NCI-H1048 (cell line): Measurements from ENCODE around the gene RAB10.
"Not testable (repeated sequence)": the region's sequence is repeated elsewhere in the genome, so short reads cannot be mapped to it uniquely, and the experiment has no call there.

Experiments used
- DNase-seq: peaks from one replicate; lab custom pipeline; 2025; lab: John Stamatoyannopoulos, UW

RAB10 gene

GRCh38 chr2:26016012-26016705 is 17.7 kb upstream of the RAB10 start:
- no peak for DNase-seq

- not testable (repeated sequence) for DNase-seq
Measured at GRCh38 chr2:26016706-26017045, 17.2 kb upstream of the RAB10 start.

GRCh38 chr2:26017464-26018183 is 16.3 kb upstream of the RAB10 start:
- no peak for DNase-seq

DNA sequence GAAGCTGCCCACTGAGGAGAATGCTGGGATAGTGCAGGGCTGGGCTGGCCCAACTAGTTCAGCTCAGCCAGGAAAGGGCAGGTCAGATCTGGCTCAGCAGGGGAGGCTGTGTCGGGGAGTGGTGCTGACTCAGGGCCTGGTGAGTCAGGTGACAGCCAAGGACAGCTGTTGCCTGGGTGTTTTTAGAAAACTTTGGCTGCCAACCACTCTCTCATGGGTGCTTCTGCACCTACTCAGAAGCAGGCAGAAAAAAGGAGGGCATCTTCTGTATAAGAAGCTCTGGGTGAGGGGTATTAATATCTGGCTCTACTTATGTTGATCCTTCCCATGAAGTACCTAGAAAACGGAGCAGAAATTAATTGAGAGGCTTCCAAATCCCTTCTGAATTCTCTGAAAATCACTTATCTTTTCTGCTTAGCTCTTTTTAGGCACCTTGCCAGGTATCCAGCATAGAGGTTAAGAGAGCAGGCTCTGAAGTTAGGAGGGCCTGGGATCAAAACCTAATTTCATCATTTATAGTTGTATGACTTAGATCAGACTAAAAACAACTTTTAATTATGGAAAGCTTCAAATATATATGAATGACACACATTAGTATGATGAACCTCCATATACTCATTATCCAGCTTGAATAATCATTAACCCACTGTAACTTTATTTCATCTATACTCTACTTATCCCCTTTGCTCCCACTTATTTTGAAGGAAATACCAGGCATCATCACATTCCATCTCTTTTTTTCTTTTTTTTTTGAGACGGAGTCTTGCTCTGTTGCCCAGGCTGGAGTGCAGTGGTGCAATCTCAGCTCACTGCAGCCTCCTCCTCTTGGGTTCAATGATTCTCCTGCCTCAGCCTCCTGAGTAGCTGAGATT is 15.5 kb upstream of the RAB10 start:
- DNase-seq: no peak

GRCh38 chr2:26020231-26020640 is 13.6 kb upstream of the RAB10 start:
- DNase-seq: no peak

GRCh38 chr2:26024260-26024659 is 9.6 kb upstream of the RAB10 start:
- no peak for DNase-seq

DNA sequence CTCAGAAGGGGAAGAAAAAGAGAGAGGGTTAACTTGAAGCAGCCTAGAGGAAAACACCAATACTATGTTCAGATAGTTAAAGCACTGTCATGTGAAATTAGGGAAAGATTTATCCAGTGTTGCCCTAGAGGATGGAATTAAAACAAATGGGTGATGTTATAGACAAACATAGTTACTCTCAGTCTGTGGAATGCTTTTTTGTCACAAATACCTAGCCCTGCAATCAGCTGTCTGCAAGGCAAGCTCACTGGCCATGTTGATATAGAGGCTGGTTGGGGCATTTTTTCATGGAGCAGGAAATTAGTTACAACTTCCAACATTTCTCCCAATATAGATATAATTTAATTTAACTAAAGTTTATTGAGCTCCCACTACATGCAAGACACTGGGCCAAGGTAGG is 8.4 kb upstream of the RAB10 start:
- no peak for DNase-seq

DNA sequence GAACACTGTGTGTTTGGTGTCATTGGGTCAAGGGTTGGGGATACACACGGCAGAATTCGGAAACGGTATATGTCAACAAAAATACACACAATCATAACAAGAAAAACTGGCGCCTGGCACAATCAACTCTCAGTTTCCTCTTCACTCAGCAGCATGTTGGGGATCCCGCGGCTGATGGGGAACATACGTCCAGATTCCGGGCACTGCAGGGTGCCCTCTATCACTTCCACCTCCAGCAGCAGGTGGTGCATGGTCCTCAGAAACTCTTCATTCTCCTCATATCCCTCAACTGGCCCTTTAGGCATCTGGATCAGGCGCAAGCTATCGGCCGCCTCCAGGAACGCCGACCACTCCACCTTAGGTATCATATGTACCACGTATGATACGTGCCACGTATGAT is 5.8 kb upstream of the RAB10 start:
- not testable (repeated sequence) for DNase-seq

- DNase-seq: not testable (repeated sequence)
Measured at GRCh38 chr2:26032586-26033269, 1.2 kb upstream of the RAB10 start.

GRCh38 chr2:26033270-26033817 is 540 bp upstream of the RAB10 start:
- DNase-seq: peak; percentile 63

DNA sequence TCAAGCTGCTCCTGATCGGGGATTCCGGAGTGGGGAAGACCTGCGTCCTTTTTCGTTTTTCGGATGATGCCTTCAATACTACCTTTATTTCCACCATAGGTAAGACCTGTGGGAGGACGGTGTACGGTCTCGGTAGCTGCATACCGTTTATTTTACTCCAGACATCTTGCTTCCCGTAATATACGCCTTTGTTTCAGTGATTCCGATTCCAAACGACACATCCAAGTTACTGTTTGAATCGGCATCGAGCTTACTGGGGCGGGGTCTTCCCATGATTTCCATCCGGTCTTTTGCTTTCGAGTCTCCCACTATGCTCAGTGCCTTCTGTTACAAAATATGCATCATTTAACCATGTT is 731 bp downstream of the RAB10 start:
- DNase-seq: no peak

GRCh38 chr2:26035090-26035743 is 1.3 kb downstream of the RAB10 start:
- DNase-seq: no peak

DNA sequence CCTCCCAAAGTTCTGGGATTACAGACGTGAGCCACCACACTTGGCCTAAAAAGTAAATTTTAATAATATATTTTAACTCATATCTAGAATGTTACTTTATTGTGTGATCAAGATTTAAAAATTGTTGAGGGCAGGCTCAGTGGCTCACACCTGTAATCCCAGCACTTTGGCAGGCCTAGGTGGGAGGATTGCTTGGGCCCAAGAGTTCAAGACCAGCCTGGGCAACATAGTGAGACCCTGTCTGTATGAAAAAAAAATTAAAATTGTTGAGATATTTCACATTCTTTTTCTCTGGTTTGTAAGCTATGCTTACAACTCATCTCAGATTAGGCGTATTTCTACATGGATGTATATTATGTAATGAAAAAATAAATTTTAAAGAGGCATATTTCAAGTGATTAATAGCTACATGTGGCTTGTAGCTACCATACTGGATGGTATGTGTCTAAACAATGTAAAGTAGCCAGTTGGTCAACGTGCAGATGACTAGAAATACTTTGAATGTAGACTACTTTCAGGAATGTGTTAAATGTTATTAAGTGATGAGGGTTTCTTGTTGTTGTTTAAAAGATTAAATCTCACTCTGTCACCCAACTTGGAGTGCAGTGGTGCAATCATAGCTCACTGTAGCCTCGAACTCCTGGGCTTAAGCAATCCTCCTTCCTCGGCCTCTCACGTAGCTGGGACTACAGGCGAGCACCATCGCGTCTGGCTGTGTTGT is 5.9 kb downstream of the RAB10 start:
- no peak for DNase-seq

GRCh38 chr2:26043109-26043508 is 9.2 kb downstream of the RAB10 start:
- DNase-seq: no peak

- DNase-seq: no peak
Measured at GRCh38 chr2:26043862-26044696, 10.2 kb downstream of the RAB10 start.

DNA sequence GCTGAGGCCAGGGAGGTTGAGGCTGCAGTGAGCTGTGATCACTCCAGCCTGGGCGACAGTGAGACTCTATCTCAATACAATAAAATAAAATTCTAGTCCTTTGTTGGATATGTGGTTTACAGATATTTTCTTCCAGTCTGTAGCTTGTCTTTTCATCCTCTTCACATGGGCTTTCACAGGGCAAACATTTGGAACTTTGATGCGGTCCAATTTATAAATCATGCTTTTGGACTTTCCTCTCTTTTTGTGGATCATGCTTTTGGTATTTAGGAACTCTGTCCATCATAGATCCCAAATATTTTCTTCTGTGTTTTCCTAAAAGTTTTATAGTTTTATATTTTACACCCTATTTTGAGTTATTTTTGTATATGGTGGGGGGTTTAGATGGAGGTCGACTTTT is 14.9 kb downstream of the RAB10 start:
- DNase-seq: no peak

- DNase-seq: no peak
Measured at GRCh38 chr2:26049641-26050040, 15.8 kb downstream of the RAB10 start.

GRCh38 chr2:26052740-26053139 is 18.9 kb downstream of the RAB10 start:
- no peak for DNase-seq

DNA sequence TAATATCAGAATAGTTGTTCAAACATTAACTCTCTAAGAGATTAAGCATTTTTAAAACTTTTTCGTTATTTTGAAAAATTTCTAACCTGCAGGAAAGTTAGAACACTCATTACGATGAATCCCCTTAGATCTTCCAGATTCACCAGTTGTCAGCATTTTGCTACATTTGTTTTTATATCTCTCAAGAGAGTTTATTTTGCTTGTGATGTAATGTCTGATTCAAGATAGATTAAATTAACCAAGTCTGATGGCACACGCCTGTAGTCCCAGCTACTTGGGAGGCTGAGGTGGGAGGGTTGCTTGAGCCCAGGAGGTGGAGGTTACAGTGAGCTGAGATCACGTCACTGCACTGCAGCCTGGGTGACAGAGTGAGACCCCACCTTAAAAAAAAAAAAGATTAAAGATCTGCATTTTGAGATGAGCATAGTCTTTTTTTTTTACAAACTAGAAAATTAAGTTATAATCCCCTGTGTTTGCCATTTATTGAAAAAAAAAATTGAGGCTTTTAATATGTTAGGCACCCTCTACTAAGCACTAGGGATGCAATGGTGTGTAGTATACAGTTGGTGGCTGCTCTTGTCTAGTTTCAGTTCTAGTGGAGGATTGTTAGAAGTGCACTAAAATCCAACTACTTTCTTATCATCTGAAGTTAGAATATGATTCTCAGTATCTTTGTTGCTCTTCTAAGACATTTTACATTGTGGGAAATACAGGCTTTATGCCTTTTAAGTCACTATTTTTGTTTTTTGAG is 20.9 kb downstream of the RAB10 start:
- DNase-seq: no peak
